MCF 10A (cell line): ENCODE measurements around the gene RSRC2. TPM values are rescaled to one million over a fixed set of nuclear protein-coding genes. Genes with fewer than 3 reads are reported as not detected.

Source experiments
- BruUV-seq: library from RNA; stranded (reverse); fragments of 400-500 nt; replicated peaks from 2 replicates; lab custom pipeline; 2021; lab: Mats Ljungman, UMichigan
- CTCF ChIA-PET: fragments of 300-600 bp; sonication (Branson Sonifier 250); formaldehyde crosslinking; extraction: SDS; loops from one replicate; lab custom pipeline; 2021; ENCODE audit warnings: antibody characterized with exemption, inconsistent platforms; lab: Yijun Ruan, JAX
- POLR2A ChIA-PET: fragments of 300-600, 350-650 bp; sonication (Branson Sonifier 250); formaldehyde crosslinking; extraction: SDS; loops from one replicate; lab custom pipeline; 2020; ENCODE audit warnings: antibody characterized with exemption, inconsistent platforms; lab: Yijun Ruan, JAX
- DNase-seq: peaks from one replicate; pipeline ENCODE4 v3.0.0-alpha.2; 2018; ENCODE audit not compliant: unreplicated experiment
- H3K27ac Mint-ChIP-seq: one replicate; pipeline ENCODE4 v1.8.0; 2022; ENCODE audit warnings: mild to moderate bottlenecking, low read depth, mixed read lengths; ENCODE audit not compliant: unreplicated experiment
- H3K27me3 Mint-ChIP-seq: one replicate; pipeline ENCODE4 v1.8.0; 2022; ENCODE audit warnings: mixed read lengths; ENCODE audit not compliant: insufficient read depth, unreplicated experiment
- H3K36me3 Mint-ChIP-seq: one replicate; pipeline ENCODE4 v1.8.0; 2022; ENCODE audit warnings: mild to moderate bottlenecking, moderate library complexity, mixed read lengths; ENCODE audit not compliant: insufficient read depth, unreplicated experiment
- H3K4me1 Mint-ChIP-seq: one replicate; pipeline ENCODE4 v1.8.0; 2022; ENCODE audit warnings: mixed read lengths; ENCODE audit not compliant: insufficient read depth, unreplicated experiment
- H3K4me3 Mint-ChIP-seq: one replicate; pipeline ENCODE4 v1.8.0; 2022; ENCODE audit warnings: mild to moderate bottlenecking, moderate library complexity, mixed read lengths; ENCODE audit not compliant: unreplicated experiment
- H3K9me3 Mint-ChIP-seq: one replicate; pipeline ENCODE4 v1.8.0; 2022; ENCODE audit warnings: mixed read lengths; ENCODE audit not compliant: unreplicated experiment
- CTCF ChIP-seq: fragments of 200-600 bp; IDR thresholded peaks from one replicate; pipeline ENCODE4 v1.8.0; 2022; ENCODE audit warnings: antibody characterized with exemption, mild to moderate bottlenecking; ENCODE audit not compliant: unreplicated experiment
- intact Hi-C: fragments of 100-400 bp; cut with micrococcal nuclease; formaldehyde crosslinking; loops from 2 replicates; pipeline ENCODE4 v1.14.1; 2022
- total RNA-seq: library from RNA; stranded (reverse); gene quantifications from 2 replicates; pipeline ENCODE4 v1.2.3, GENCODE V29; 2022

Gene RSRC2
- total RNA-seq, 1 experiment from 2014 or later: 93.4 TPM

GRCh38 chr12:122505419-122506051 is 21.2 kb downstream of the RSRC2 start:
- POLR2A ChIA-PET: interaction anchor here (0.6 to 11.3 kb wide), 6 partner anchors 11 to 129 kb away, joined by 3 to 271 read pairs (median 6); partner anchors contain the start of genes KNTC1 and RSRC2
- H3K36me3 Mint-ChIP-seq: peaks cover 90% of the 10 kb centered on the region
- DNase-seq: no peak
- no peak for TF ChIP-seq CTCF
- no peaks in the 10 kb centered on the region for H3K27me3 Mint-ChIP-seq
- no TSS peak for BruUV-seq
- no peak overlapping the region for H3K27ac Mint-ChIP-seq
- peaks cover 11% of the 10 kb centered on the region for H3K4me1 Mint-ChIP-seq
- H3K4me3 Mint-ChIP-seq: no peak overlapping the region
- intact Hi-C loops: no loop called here
- CTCF ChIA-PET: interaction anchor here (0.7 kb wide), 1 partner anchor 106 kb away, joined by 3 read pairs; no protein-coding TSS in a partner anchor
- H3K9me3 Mint-ChIP-seq: no peaks in the 10 kb centered on the region

- Mint-ChIP-seq H3K4me1 (peaks cover 11% of the 10 kb centered on the region), H3K27me3 (no peaks in the 10 kb centered on the region), H3K9me3 (no peaks in the 10 kb centered on the region), H3K27ac (no peak overlapping the region), H3K36me3 (peaks cover 81% of the 10 kb centered on the region), H3K4me3 (no peak overlapping the region)
- no peak for TF ChIP-seq CTCF
- DNase-seq: no peak
- no TSS peak for BruUV-seq
- intact Hi-C loops: no loop called here
- ChIA-PET CTCF (interaction anchor here (0.9 kb wide), 2 partner anchors 31 to 248 kb away, joined by 3 to 4 read pairs; no protein-coding TSS in a partner anchor), POLR2A (interaction anchor here (0.8 to 11.3 kb wide), 5 partner anchors 9 to 104 kb away, joined by 3 to 271 read pairs (median 6); partner anchors contain the start of genes KNTC1 and RSRC2)
These were observed 22.7 kb downstream of the RSRC2 start for GRCh38 chr12:122503783-122504590.

- BruUV-seq: no TSS peak
- DNase-seq: no peak
- Mint-ChIP-seq H3K27me3 (no peaks in the 10 kb centered on the region), H3K27ac (no peak overlapping the region), H3K36me3 (peaks cover 74% of the 10 kb centered on the region), H3K4me1 (peaks cover 11% of the 10 kb centered on the region), H3K9me3 (no peaks in the 10 kb centered on the region), H3K4me3 (no peak overlapping the region)
- TF ChIP-seq CTCF: no peak
- POLR2A ChIA-PET: interaction anchor here (0.8 to 11.3 kb wide), 5 partner anchors 9 to 103 kb away, joined by 3 to 271 read pairs (median 6); partner anchors contain the start of genes KNTC1 and RSRC2
- CTCF ChIA-PET: interaction anchor here (0.9 kb wide), 1 partner anchor 31 kb away, joined by 4 read pairs; no protein-coding TSS in a partner anchor
- intact Hi-C loops: no loop called here
These were observed 23.5 kb downstream of the RSRC2 start for GRCh38 chr12:122503147-122503751.
